T-helper 17 cell (primary cell): ENCODE measurements around the gene ANKRD28. TPM values are rescaled to one million over a fixed set of nuclear protein-coding genes. Genes with fewer than 3 reads are reported as not detected.
"Not testable (repeated sequence)": the region's sequence is repeated elsewhere in the genome, so short reads cannot be mapped to it uniquely, and the experiment has no call there.

Source experiments
- ATAC-seq: fragments of 150-1000 bp; cut with Tn5 transposase; 2 replicates; pipeline ENCODE4 v1.10.0; 2021; ENCODE audit warnings: mild to moderate bottlenecking, moderate library complexity
- DNase-seq, 3 donors: peaks; one replicate each; pipeline versions ENCODE4 v3.0.0 to v3.0.0-alpha.2; 2020 to 2021
- H3K9me3 ChIP-seq: one replicate; pipeline ENCODE4 v1.7.0; 2013; ENCODE audit warnings: low read length, mild to moderate bottlenecking; ENCODE audit not compliant: control insufficient read depth, poor library complexity, severe bottlenecking
- H3K27ac Mint-ChIP-seq: one replicate; pipeline ENCODE4 v1.8.0; 2022; ENCODE audit warnings: mild to moderate bottlenecking, moderate library complexity, mixed read lengths
- H3K27me3 Mint-ChIP-seq: one replicate; pipeline ENCODE4 v1.8.0; 2022; ENCODE audit warnings: mixed read lengths
- H3K36me3 Mint-ChIP-seq: one replicate; pipeline ENCODE4 v1.8.0; 2022; ENCODE audit warnings: low read depth, mixed read lengths
- H3K4me1 Mint-ChIP-seq: one replicate; pipeline ENCODE4 v1.8.0; 2022; ENCODE audit warnings: mild to moderate bottlenecking, mixed read lengths
- H3K4me3 Mint-ChIP-seq: one replicate; pipeline ENCODE4 v1.8.0; 2022; ENCODE audit warnings: mild to moderate bottlenecking, moderate library complexity, mixed read lengths
- total RNA-seq, 4 donors: library from RNA in 2 of 4; stranded (reverse) in 2 of 4; gene quantifications; one replicate each; pipeline ENCODE4 v1.2.3 and lab custom pipeline; 2022 to 2026

The ANKRD28 gene
- total RNA-seq, 2 donors from 2014 or later = 86.2 to 105 TPM

GRCh38 chr3:15629860-15630597 lies 167.8 kb downstream of the ANKRD28 start:
- H3K36me3 Mint-ChIP-seq = no peaks in the 10 kb centered on the region
- peak overlapping the region; percentile 59 for H3K27ac Mint-ChIP-seq
- peak; percentile 100 for ATAC-seq
- H3K9me3 ChIP-seq = no peaks in the 10 kb centered on the region
- H3K4me3 Mint-ChIP-seq = peak overlapping the region; percentile 61
- H3K27me3 Mint-ChIP-seq = no peaks in the 10 kb centered on the region
- H3K4me1 Mint-ChIP-seq = peaks cover 24% of the 10 kb centered on the region
- DNase-seq = peak in 2 of 3 donors; percentile 29 to 53

GRCh38 chr3:15628967-15629366 lies 168.8 kb downstream of the ANKRD28 start:
- H3K9me3 ChIP-seq = no peaks in the 10 kb centered on the region
- H3K27ac Mint-ChIP-seq = no peak overlapping the region
- ATAC-seq = no peak
- no peak overlapping the region for H3K4me3 Mint-ChIP-seq
- H3K27me3 Mint-ChIP-seq = no peaks in the 10 kb centered on the region
- DNase-seq = no peak
- peaks cover 30% of the 10 kb centered on the region for H3K4me1 Mint-ChIP-seq
- H3K36me3 Mint-ChIP-seq = no peaks in the 10 kb centered on the region

- no peaks in the 10 kb centered on the region for H3K9me3 ChIP-seq
- no peak for DNase-seq
- ATAC-seq = peak; percentile 92
- H3K4me3 Mint-ChIP-seq = peak overlapping the region; percentile 72
- H3K36me3 Mint-ChIP-seq = no peaks in the 10 kb centered on the region
- no peaks in the 10 kb centered on the region for H3K27me3 Mint-ChIP-seq
- peak overlapping the region; percentile 91 for H3K27ac Mint-ChIP-seq
- H3K4me1 Mint-ChIP-seq = peaks cover 27% of the 10 kb centered on the region
Measured at GRCh38 chr3:15623535-15624440, 174.0 kb downstream of the ANKRD28 start.

DNA sequence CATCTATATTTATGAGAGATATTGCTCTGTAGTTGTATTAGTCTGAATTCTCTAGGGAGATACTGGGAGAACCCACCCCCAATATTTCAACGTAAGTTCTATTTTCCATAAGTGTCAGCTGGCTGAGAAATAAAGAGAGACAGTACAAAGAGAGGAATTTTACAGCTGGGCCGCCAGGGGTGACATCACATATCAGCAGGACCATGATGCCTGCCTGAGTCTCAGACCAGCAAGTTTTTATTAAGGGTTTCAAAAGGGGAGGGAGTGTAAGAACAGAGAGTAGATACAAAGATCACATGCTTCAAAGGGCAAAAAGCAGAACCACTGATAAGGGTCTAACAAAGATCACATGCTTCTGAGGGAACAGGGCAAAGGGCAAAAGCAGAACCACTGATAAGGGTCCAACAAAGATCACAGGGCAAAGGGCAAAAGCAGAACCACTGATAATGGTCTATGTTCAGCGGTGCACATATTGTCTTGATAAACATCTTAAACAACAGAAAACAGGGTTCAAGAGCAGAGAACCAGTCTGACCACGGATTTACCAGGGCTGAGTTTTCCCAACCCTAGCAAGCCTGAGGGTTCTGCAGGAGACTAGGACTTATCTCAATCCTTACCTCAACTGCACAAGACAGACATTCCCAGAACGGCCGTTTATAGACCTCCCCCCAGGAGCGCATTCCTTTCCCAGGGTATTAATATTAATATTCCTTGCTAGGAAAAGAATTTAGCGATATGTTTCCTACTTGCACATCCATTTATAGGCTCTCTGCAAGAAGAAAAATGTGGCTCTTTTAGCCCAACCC lies 177.9 kb downstream of the ANKRD28 start:
- H3K4me3 Mint-ChIP-seq, H3K27me3 Mint-ChIP-seq: not testable (repeated sequence)

More for the DNA sequence above, 177.9 kb downstream of the ANKRD28 start:
- H3K4me1 Mint-ChIP-seq = peaks cover 27% of the 10 kb centered on the region
- not testable (repeated sequence) for H3K9me3 ChIP-seq, H3K27ac Mint-ChIP-seq, H3K36me3 Mint-ChIP-seq, DNase-seq, ATAC-seq

Other genes with a start within 250 kb of the ANKRD28 start
- gene HACL1, start 196.4 kb downstream of the ANKRD28 start, total RNA-seq = 10 to 100 TPM; 34.4 to 41.0 TPM
- 10 to 100 TPM; 17.3 to 21.2 TPM for gene BTD, start 196.2 kb downstream of the ANKRD28 start, total RNA-seq